Lower leg skin (tissue), 4 donors: Measurements from ENCODE around the gene PLPP4. TPM values are rescaled to one million over a fixed set of nuclear protein-coding genes. Genes with fewer than 3 reads are reported as not detected.

Source experiments
- DNase-seq, 2 donors: peaks; one replicate each; pipeline ENCODE4 v3.0.0-alpha.2; 2019; ENCODE audit warnings: low spot score in 2 of 2
- H3K4me3 ChIP-seq: fragments of 200-600 bp; sonication (generic); 2 replicates; pipeline ENCODE4 v1.5.1; 2017; ENCODE audit warnings: mild to moderate bottlenecking, low read depth; ENCODE audit not compliant: poor library complexity, severe bottlenecking
- POLR2A ChIP-seq, 2 donors: fragments of 450-650 bp; IDR thresholded peaks; one replicate each; pipeline ENCODE4 v1.6.1; 2016 to 2017; ENCODE audit warnings: antibody characterized with exemption in 2 of 2, mild to moderate bottlenecking in 1 of 2, moderate library complexity in 1 of 2
- WGBS, 2 donors: methylation state at CpG; one replicate each; pipeline ENCODE4 v1.1.5; 2018; 5-methylcytosine and 5-hydroxymethylcytosine counted together
- intact Hi-C: fragments of 100-400 bp; cut with DNase I; formaldehyde crosslinking; loops from one replicate; pipeline ENCODE4 v1.15.0; 2023; ENCODE audit warnings: low total_unique reads
- total RNA-seq, 4 donors: library from RNA; depleted of rRNA; stranded (reverse); fragments of >200 nt; gene quantifications; one replicate each; pipeline ENCODE4 v1.1.0, GENCODE V29; 2016
- TF ChIP-seq, protein P1 (sequence below), 3 donors: fragments of 450-650 bp; IDR thresholded peaks; one replicate each; pipeline ENCODE4 v1.5.1; 2016; ENCODE audit warnings: antibody characterized with exemption in 3 of 3, mild to moderate bottlenecking in 3 of 3, moderate library complexity in 2 of 3

The PLPP4 gene
- total RNA-seq, 4 donors from 2014 or later: 0.29 to 0.42 TPM; not detected in 2

DNA sequence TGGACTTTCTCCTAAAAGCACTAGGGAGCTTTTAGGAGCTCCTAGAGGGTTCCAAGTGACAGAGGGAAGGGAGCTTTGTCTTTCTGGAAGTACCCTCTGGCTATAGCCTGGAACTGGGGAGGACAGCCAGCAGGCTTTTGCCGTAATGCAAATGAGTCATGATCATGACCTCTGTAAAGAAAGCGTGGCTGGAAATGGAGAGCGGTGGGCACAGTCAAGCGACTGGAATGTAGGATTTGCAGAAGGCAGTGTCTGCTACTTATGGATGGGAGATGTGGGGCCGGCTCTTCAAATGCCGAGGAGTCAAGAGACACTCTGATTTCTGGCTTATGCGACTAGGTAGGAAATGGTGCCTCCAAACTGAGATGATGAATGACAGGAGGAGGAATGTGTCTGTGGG, 34.6 kb upstream of the PLPP4 start:
- TF ChIP-seq, protein P1, sequence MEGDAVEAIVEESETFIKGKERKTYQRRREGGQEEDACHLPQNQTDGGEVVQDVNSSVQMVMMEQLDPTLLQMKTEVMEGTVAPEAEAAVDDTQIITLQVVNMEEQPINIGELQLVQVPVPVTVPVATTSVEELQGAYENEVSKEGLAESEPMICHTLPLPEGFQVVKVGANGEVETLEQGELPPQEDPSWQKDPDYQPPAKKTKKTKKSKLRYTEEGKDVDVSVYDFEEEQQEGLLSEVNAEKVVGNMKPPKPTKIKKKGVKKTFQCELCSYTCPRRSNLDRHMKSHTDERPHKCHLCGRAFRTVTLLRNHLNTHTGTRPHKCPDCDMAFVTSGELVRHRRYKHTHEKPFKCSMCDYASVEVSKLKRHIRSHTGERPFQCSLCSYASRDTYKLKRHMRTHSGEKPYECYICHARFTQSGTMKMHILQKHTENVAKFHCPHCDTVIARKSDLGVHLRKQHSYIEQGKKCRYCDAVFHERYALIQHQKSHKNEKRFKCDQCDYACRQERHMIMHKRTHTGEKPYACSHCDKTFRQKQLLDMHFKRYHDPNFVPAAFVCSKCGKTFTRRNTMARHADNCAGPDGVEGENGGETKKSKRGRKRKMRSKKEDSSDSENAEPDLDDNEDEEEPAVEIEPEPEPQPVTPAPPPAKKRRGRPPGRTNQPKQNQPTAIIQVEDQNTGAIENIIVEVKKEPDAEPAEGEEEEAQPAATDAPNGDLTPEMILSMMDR (IDR thresholded peaks at IDR 0.05): no peak
- no peak for TF ChIP-seq POLR2A (IDR thresholded peaks at IDR 0.05)
- 87 to 89% methylated on average over 7 of the region's 7 CpGs for WGBS, 2 donors
- H3K4me3 ChIP-seq: no peak overlapping the region
- intact Hi-C loops: loop anchor here (10.0 kb wide), 1 partner anchor 312 kb away; no protein-coding TSS in a partner anchor
- DNase-seq: no peak

DNA sequence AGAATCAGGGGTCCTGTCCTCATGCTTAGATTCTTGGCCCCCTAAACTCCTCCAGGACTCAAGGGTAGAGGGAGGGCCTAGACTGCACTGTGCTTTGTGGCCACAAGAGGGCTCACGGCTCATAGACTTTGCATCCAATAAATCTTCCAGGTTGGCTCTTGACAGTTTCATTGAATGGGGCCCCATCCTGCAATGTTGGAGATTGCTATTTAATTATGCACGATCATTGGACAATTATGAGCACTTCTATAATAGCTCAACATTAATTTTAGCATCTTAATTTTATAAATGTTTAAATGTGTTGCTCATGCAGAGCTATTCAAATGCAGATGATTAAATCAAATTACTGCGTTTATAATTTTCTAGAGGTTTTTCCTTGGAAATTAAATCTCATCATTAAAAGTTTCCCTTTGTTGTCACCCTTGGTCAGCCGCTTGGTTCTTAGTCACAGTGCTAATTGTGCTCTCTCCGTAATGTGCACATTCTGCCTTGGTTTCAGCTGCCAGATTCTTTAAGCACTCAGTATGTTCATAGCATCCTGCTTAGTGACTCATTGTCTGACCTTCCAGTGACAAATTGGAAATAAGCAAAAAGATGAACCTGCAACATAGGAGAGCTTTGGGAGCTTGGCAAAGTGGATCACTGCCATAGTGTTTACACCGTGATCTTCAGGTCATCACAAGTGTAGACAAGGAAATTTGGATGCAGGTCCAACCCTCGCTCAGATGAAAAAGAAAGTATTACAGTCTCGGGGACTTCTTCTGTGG, 33.4 kb upstream of the PLPP4 start:
- WGBS, 2 donors: 51 to 55% methylated on average over 8 of the region's 8 CpGs
- intact Hi-C loops: loop anchor here (10.0 kb wide), 1 partner anchor 311 kb away; no protein-coding TSS in a partner anchor
- TF ChIP-seq POLR2A (IDR thresholded peaks at IDR 0.05): no peak
- TF ChIP-seq, protein P1 (IDR thresholded peaks at IDR 0.05): no peak
- H3K4me3 ChIP-seq: no peak overlapping the region
- peak in 1 of 2 donors; percentile 20 for DNase-seq

DNA sequence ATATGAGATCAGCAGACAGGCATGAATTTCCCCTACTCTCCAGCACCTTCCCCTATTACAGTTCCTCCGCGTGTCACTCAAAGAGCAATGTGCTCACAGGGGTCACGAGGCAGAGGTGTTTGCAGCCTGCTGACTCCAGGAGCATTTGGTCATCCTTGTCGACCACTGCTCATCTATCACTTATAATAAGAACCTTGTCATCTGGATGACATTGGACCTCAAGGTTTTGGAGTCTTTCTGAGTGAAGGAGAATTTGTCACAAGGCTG, 32.9 kb upstream of the PLPP4 start:
- intact Hi-C loops: loop anchor here (10.0 kb wide), 1 partner anchor 311 kb away; no protein-coding TSS in a partner anchor
- DNase-seq: no peak
- no peak overlapping the region for H3K4me3 ChIP-seq
- WGBS, 2 donors: 86 to 96% methylated on average over 4 of the region's 4 CpGs
- TF ChIP-seq, protein P1 (IDR thresholded peaks at IDR 0.05): no peak
- no peak for TF ChIP-seq POLR2A (IDR thresholded peaks at IDR 0.05)

DNA sequence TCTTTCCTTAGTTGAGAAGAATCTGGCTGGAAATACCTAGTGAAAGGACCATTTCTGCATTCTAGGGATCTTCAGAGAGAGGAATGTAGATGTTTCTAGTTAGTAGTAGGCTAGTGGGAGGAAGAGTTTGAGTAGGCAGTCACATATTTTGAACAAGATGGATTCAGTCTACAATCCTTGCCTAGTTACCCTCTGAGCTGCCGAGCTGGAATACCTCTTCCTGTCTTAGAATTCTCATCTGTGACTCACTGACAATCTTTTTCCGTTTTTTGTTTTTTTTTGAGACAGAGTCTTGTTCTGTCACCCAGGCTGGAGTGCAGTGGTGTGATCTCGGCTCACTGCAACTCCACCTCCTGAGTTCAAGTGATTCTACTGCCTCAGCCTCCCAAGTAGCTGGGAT, 30.7 kb upstream of the PLPP4 start:
- TF ChIP-seq POLR2A (IDR thresholded peaks at IDR 0.05): no peak
- TF ChIP-seq, protein P1 (IDR thresholded peaks at IDR 0.05): no peak
- intact Hi-C loops: loop anchor here (10.0 kb wide), 1 partner anchor 308 kb away; no protein-coding TSS in a partner anchor
- H3K4me3 ChIP-seq: no peak overlapping the region
- no peak for DNase-seq
- 78% methylated on average over 3 of the region's 3 CpGs for WGBS, 2 donors

DNA sequence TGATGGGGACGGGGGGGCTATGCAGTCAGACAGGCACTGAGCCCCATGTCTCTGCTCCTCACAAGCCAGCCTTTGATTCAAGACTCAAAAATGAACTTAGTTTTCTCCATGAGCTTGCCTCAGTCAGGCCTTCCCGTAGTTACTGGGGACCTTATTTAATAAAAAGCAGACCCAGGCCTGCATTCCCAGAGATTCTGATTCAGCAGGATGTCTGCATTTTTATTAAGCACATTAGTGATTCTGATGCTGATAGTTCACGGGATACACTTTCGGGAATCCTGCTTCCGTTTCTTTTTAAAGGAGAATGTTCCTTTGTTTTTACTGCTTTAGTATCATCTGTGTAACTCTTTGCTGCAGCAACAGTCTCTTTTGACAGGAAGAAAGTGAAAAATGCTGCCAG, 28.3 kb upstream of the PLPP4 start:
- 60 to 65% methylated on average over 5 of the region's 5 CpGs for WGBS, 2 donors
- TF ChIP-seq POLR2A (IDR thresholded peaks at IDR 0.05): no peak
- TF ChIP-seq, protein P1 (IDR thresholded peaks at IDR 0.05): no peak
- no peak for DNase-seq
- intact Hi-C loops: loop anchor here (10.0 kb wide), 1 partner anchor 306 kb away; no protein-coding TSS in a partner anchor
- H3K4me3 ChIP-seq: no peak overlapping the region
